Measurements from ENCODE around the gene POLR3E. TPM values are rescaled to one million over a fixed set of nuclear protein-coding genes. Genes with fewer than 3 reads are reported as not detected.
"Not testable (repeated sequence)": the region's sequence is repeated elsewhere in the genome, so short reads cannot be mapped to it uniquely, and the experiment has no call there.

Gene POLR3E
- total RNA-seq, 3 donors from 2014 or later = 59.0 to 72.4 (median 64.0) TPM

GRCh38 chr16:22297871-22298733, 893 bp downstream of the POLR3E start:
- peaks cover 3 to 9% of the 10 kb centered on the region in 2 donors for H3K4me1 ChIP-seq
- intact Hi-C loops (cut with DNase I; ENCODE audit: low total_unique reads) = loop anchor here (5.0 to 10.0 kb wide), 2 partner anchors 293 to 346 kb away; partner anchors contain the start of genes MOSMO, PDZD9 and UQCRC2
- no peaks in the 10 kb centered on the region for H3K9me3 ChIP-seq
- peak overlapping the region; percentile 95 to 97 for H3K27ac ChIP-seq
- no peaks in the 10 kb centered on the region for H3K36me3 ChIP-seq
- H3K4me3 ChIP-seq = peak overlapping the region; percentile 82 to 98 (median 92)
- no peaks in the 10 kb centered on the region for H3K27me3 ChIP-seq
- peak in 1 of 2 donors; percentile 62 for DNase-seq (ENCODE audit: low spot score in 2 of 2)
- TF ChIP-seq CTCF (IDR thresholded peaks at IDR 0.05) (no peak), POLR2AphosphoS5 (IDR thresholded peaks at IDR 0.05) (peak; percentile 47 to 76 (median 58))

DNA sequence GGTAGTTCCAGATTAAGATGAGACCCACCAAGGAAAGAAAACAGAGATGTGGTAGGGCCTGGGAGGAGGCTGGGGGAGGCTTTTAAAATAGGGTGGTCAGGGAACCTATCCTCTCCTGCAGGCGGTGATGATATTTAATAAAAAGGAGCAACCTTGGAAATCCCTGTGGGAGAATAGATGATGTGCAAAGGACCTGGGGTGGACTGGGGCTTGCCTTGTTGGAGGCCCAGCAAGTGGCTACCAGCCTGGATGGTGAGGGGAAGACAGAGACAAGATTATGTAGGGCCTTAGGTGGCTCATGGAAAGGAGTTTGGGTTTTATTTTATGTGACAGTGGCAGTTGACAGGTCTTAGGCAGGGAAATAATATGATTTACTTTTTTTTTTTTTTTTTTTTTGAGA, 1.8 kb downstream of the POLR3E start:
- Histone ChIP-seq H3K9me3 (no peaks in the 10 kb centered on the region), H3K4me3 (peak overlapping the region in 2 of 3 donors; percentile 82 to 98)
- intact Hi-C loops (cut with DNase I; ENCODE audit: low total_unique reads) = loop anchor here (5.0 to 10.0 kb wide), 2 partner anchors 294 to 347 kb away; partner anchors contain the start of genes MOSMO, PDZD9 and UQCRC2

DNA sequence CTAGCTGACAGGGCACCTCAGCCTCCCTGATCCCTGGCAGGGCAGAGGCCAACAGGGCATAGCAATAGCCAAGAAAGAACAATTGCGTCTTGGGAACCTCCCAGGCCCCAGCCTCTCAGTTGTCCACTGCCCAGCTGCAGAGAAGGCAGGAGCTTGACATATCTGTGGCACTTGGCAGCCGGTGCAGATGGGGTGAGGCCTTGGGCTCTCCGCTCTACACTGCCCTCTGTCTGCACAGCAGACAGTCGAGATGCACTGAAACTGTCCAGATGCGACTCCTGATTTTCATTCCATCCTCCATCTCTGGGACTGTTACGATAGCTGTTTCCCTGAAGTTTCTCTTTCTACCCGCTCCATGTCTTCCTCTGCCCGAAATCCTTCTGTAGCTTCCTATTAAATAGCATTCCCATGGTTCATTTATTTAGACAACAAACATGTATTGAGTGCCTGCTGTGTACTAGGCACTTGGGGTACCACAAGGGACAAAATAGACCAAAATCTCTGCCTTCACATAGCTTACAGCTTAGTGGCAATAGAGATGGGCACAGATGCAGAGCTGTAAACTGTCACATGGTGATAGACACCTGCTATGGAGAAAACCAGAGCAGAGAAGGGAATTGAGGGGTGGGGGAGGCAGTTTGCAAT, 3.3 kb downstream of the POLR3E start:
- no peak for DNase-seq (ENCODE audit: low spot score in 2 of 2)
- TF ChIP-seq POLR2AphosphoS5 (IDR thresholded peaks at IDR 0.05) (no peak), POLR2A (IDR thresholded peaks at IDR 0.05) (no peak), CTCF (IDR thresholded peaks at IDR 0.05) (peak in 2 of 3 donors; percentile 26 to 39)
- H3K27me3 ChIP-seq = no peaks in the 10 kb centered on the region
- no peaks in the 10 kb centered on the region for H3K36me3 ChIP-seq
- no peak overlapping the region for H3K27ac ChIP-seq
- H3K9me3 ChIP-seq = no peaks in the 10 kb centered on the region
- intact Hi-C loops (cut with DNase I; ENCODE audit: low total_unique reads) = loop anchor here (5.0 kb wide), 1 partner anchor 93 kb away; the partner anchor contains the start of gene EEF2K
- H3K4me1 ChIP-seq = peaks cover 3 to 9% of the 10 kb centered on the region in 2 donors
- H3K4me3 ChIP-seq = no peak overlapping the region

More for the DNA sequence above, 1.8 kb downstream of the POLR3E start:
- no peaks in the 10 kb centered on the region for H3K36me3 ChIP-seq
- DNase-seq (ENCODE audit: low spot score in 2 of 2) = no peak
- H3K27me3 ChIP-seq = no peaks in the 10 kb centered on the region
- peak overlapping the region in 1 of 2 donors; percentile 95 for H3K27ac ChIP-seq
- H3K4me1 ChIP-seq = peaks cover 3 to 9% of the 10 kb centered on the region in 2 donors
- TF ChIP-seq POLR2A (IDR thresholded peaks at IDR 0.05) (no peak), POLR2AphosphoS5 (IDR thresholded peaks at IDR 0.05) (no peak), CTCF (IDR thresholded peaks at IDR 0.05) (no peak)

DNA sequence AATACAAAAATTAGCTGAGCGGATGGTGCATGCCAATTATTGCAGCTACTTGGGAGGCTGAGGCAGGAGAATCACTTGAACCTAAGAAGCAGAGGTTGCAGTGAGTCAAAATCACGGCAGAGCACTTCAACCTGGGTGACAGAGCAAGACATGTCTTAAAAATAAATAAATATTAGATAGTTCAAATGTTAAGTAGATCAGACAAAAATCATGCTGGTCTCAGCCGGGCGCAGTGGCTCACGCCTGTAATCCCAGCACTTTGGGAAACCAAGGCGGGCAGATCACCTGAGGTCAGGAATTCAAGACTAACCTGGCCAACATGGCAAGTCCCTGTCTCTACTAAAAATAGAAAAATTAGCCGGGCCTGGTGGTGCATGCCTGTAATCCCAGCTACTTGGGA, 4.2 kb downstream of the POLR3E start:
- not testable (repeated sequence) for H3K27me3 ChIP-seq; H3K27ac ChIP-seq; H3K36me3 ChIP-seq; H3K9me3 ChIP-seq; DNase-seq (ENCODE audit: low spot score in 2 of 2); H3K4me3 ChIP-seq; H3K4me1 ChIP-seq
- intact Hi-C loops (cut with DNase I; ENCODE audit: low total_unique reads) = loop anchor here (5.0 kb wide), 1 partner anchor 94 kb away; the partner anchor contains the start of gene EEF2K

GRCh38 chr16:22302776-22303363, 5.7 kb downstream of the POLR3E start:
- DNase-seq (ENCODE audit: low spot score in 2 of 2) = no peak
- TF ChIP-seq CTCF (IDR thresholded peaks at IDR 0.05) (no peak), POLR2AphosphoS5 (IDR thresholded peaks at IDR 0.05) (no peak), POLR2A (IDR thresholded peaks at IDR 0.05) (no peak)
- intact Hi-C loops (cut with DNase I; ENCODE audit: low total_unique reads) = loop anchor here (5.0 kb wide), 1 partner anchor 96 kb away; the partner anchor contains the start of gene EEF2K
- no peak overlapping the region for H3K4me3 ChIP-seq
- H3K9me3 ChIP-seq = no peaks in the 10 kb centered on the region
- peaks cover 3 to 9% of the 10 kb centered on the region in 2 donors for H3K4me1 ChIP-seq
- no peaks in the 10 kb centered on the region for H3K27me3 ChIP-seq
- no peaks in the 10 kb centered on the region for H3K36me3 ChIP-seq
- H3K27ac ChIP-seq = no peak overlapping the region

Data from breast epithelium (tissue), 4 donors.